Measurements from ENCODE around the gene KLK13. TPM values are rescaled to one million over a fixed set of nuclear protein-coding genes. Genes with fewer than 3 reads are reported as not detected.
A peak's percentile ranks its signal among the peaks of the same experiment; 100 is the strongest.

The KLK13 gene
- total and polyA plus RNA-seq, 9 donors, result 0.33 to 1.2 (median 0.69) TPM; not detected in 4

DNA sequence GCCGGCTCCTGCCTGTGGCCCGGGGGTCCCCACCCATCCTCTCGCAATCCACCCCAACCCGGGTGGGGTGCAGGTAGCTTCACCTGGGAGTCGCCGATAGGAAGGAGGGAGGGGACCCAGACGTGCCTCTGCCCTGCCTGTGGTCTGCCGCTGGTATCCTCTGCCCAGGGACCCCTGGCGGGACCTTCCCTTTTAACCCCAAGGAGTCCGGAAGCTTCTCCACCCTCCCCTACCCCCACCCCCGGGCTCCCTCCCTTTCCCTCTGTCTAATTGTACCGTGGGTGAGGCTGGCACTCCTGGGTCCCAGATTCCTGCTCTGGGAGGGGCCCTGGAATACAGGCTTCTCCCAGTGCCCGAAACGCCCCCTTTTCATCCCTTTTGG is 45.4 kb downstream of the KLK13 start, which contains the start of gene KLK10:
KLK10 (minus strand) TSS at position 166 of the 382 bp plus-strand sequence. CDS start 579 bp downstream, outside the sequence.
- no peaks in the 10 kb centered on the region for H3K36me3 ChIP-seq
- intact Hi-C loops (cut with DNase I), result loop anchor here in 2 of 4 donors (5.0 kb wide), 2 partner anchors 87 to 158 kb away; no protein-coding TSS in a partner anchor
- H3K4me3 ChIP-seq, result peak within 1 kb of the TSS; percentile 45
- no peaks in the 10 kb centered on the region for H3K27me3 ChIP-seq
- peak in 3 of 5 donors; percentile 54 to 65 (median 58) for DNase-seq
- H3K4me1 ChIP-seq (ENCODE audit: insufficient read depth), result peaks cover 3% of the 10 kb centered on the region
- WGBS, 3 donors, result 2% methylated on average over 14 of the region's 14 CpGs
- H3K27ac ChIP-seq, result peak within 1 kb of the TSS; percentile 77 to 94
- TF ChIP-seq POLR2A (IDR thresholded peaks at IDR 0.05), result no peak
- TF ChIP-seq, protein P1, sequence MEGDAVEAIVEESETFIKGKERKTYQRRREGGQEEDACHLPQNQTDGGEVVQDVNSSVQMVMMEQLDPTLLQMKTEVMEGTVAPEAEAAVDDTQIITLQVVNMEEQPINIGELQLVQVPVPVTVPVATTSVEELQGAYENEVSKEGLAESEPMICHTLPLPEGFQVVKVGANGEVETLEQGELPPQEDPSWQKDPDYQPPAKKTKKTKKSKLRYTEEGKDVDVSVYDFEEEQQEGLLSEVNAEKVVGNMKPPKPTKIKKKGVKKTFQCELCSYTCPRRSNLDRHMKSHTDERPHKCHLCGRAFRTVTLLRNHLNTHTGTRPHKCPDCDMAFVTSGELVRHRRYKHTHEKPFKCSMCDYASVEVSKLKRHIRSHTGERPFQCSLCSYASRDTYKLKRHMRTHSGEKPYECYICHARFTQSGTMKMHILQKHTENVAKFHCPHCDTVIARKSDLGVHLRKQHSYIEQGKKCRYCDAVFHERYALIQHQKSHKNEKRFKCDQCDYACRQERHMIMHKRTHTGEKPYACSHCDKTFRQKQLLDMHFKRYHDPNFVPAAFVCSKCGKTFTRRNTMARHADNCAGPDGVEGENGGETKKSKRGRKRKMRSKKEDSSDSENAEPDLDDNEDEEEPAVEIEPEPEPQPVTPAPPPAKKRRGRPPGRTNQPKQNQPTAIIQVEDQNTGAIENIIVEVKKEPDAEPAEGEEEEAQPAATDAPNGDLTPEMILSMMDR (IDR thresholded peaks at IDR 0.05), result no peak
- no peak for TF ChIP-seq EP300 (IDR thresholded peaks at IDR 0.05)
- H3K9me3 ChIP-seq, result no peaks in the 10 kb centered on the region

DNA sequence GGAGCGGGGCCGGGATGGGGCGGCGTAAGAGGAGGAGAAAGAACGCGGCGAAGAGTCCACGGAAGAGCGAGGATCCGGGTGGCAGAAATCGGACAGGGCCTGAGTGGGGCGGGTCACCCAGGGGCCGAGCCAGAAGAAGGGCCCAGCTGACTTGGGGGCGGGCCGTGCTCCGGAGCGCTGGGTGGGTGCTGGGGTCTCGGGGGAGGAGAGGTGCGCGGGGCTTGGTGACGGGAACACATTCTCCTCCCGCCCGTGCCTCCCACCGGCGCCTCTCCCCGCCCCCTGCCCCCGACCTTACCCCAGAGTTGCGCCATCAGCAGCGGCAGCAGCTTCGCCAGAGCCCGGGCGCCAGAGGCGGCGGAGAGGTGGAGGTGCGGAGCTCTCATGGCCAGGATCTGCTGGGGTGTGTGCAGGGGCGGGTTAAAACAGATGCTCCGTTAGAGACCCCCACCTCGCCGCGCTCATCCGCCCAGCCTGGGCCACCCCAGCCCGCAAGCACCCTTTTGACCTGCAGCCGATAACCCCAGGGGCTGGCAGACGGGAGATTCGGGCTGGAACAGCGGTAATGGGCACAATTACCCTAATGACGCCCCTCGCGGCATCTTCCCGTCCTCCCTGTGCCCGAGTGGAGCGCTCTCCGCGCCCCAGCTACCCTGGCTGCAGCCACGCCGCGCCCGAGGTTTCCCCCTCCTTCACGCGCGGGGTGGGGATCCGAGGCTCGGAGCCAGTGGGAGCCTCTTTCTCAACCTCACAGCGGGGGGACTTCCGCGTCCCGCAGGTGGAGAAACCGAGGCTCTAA is 45.9 kb downstream of the KLK13 start:
- Histone ChIP-seq H3K27me3 (no peaks in the 10 kb centered on the region), H3K27ac (peak overlapping the region; percentile 77 to 94), H3K4me3 (peak overlapping the region; percentile 45), H3K36me3 (no peaks in the 10 kb centered on the region), H3K9me3 (no peaks in the 10 kb centered on the region), H3K4me1 (ENCODE audit: insufficient read depth) (peaks cover 3% of the 10 kb centered on the region)
- TF ChIP-seq POLR2A (IDR thresholded peaks at IDR 0.05), result peak; percentile 70
- no peak for TF ChIP-seq EP300 (IDR thresholded peaks at IDR 0.05)
- TF ChIP-seq, protein P1 (IDR thresholded peaks at IDR 0.05), result peak in 1 of 3 donors; percentile 11
- WGBS, 3 donors, result 1% methylated on average over 60 to 68 of the region's 68 CpGs
- intact Hi-C loops (cut with DNase I), result loop anchor here in 2 of 4 donors (5.0 kb wide), 2 partner anchors 87 to 158 kb away; no protein-coding TSS in a partner anchor
- peak; percentile 79 to 91 (median 87) for DNase-seq

DNA sequence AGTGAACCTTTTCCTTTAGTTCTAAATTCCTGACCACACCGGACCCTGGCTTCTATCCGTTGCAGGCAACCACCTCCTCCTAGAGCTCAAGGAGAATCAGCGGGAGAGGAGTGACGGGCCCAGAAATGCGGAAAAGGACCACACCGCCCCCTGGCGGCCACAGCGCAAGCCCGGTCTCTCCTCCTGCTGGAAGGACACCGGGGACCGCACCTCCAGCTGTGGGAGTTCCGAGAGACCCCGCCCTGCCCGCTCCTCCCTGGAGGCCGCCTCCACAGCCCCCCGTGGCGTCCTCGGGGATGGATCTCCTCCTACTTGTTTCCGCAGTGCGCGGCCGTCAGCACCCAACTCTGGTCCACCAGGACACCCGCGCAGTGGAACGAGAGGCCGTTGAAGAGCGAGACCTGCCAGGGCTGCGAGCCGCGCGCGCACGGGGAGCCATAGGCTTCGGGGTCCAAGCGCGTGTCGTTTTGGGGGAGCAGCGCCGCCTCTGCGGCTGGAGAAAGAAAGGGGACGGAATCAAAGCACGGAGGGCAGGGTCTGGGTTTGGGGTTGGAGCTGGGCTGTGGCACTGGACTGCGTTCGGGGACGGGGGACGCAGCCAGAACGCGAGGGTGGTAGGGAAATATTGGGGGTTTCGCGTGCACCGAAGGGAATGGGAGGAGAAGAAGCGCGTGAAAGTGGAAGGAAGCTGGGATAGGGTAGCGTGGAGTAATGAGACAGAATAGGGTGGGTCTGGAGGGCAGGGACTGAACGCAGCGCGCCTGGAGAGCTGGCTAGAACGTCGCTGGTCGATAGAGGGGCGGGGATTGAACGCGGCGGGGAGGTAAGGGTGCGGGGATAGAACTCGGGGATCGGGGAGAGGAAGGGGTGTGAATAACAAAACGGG is 47.9 kb downstream of the KLK13 start:
- DNase-seq, result peak; percentile 72 to 93 (median 84)
- no peaks in the 10 kb centered on the region for H3K36me3 ChIP-seq
- H3K27ac ChIP-seq, result peak overlapping the region; percentile 59 to 94
- peak overlapping the region; percentile 45 for H3K4me3 ChIP-seq
- no peaks in the 10 kb centered on the region for H3K9me3 ChIP-seq
- peaks cover 3% of the 10 kb centered on the region for H3K4me1 ChIP-seq (ENCODE audit: insufficient read depth)
- intact Hi-C loops (cut with DNase I), result loop anchor here in 2 of 4 donors (5.0 kb wide), 2 partner anchors 85 to 160 kb away; no protein-coding TSS in a partner anchor
- no peaks in the 10 kb centered on the region for H3K27me3 ChIP-seq
- TF ChIP-seq, protein P1 (IDR thresholded peaks at IDR 0.05), result peak; percentile 59 to 86 (median 83)
- TF ChIP-seq EP300 (IDR thresholded peaks at IDR 0.05) (no peak), POLR2A (IDR thresholded peaks at IDR 0.05) (peak; percentile 56)
- 1 to 2% (median 1%) methylated on average over 61 to 68 of the region's 68 CpGs for WGBS, 3 donors

DNA sequence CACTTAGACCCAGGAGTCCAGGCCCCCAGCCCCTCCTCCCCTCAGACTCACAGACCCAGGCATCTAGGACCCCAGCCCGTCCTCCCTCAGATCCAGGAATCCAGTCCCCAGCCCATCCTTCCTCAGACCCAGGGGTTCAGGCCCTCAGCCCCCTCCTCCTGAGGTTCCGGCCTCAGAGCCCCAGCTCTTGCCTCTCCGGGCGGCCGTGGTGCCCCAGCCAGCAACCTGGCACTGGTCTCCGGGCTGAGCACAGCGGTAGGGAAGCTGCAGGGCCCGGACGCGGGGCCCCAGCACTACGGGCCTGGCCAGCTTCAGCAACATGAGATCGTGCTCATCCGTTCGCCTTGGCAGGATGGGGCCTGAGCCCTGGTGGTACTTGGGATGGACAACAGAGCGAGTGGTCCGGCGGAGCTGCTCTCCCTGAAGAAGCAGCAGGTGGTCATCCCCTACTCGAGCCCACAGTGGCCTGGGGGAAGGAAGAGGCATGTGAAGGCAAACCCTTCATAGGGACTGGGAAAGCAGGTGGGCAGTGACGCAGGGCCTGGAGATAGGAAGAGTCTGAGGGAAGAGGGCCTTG is 49.1 kb downstream of the KLK13 start:
- 83 to 92% (median 87%) methylated on average over 19 of the region's 19 CpGs for WGBS, 3 donors
- DNase-seq, result peak in 2 of 5 donors; percentile 29 to 48
- no peaks in the 10 kb centered on the region for H3K36me3 ChIP-seq
- intact Hi-C loops (cut with DNase I), result loop anchor here in 2 of 4 donors (5.0 kb wide), 2 partner anchors 83 to 162 kb away; no protein-coding TSS in a partner anchor
- no peak overlapping the region for H3K27ac ChIP-seq
- no peaks in the 10 kb centered on the region for H3K27me3 ChIP-seq
- no peak for TF ChIP-seq EP300 (IDR thresholded peaks at IDR 0.05)
- TF ChIP-seq, protein P1 (IDR thresholded peaks at IDR 0.05), result no peak
- no peak for TF ChIP-seq POLR2A (IDR thresholded peaks at IDR 0.05)
- peaks cover 3% of the 10 kb centered on the region for H3K4me1 ChIP-seq (ENCODE audit: insufficient read depth)
- no peak overlapping the region for H3K4me3 ChIP-seq
- no peaks in the 10 kb centered on the region for H3K9me3 ChIP-seq
